Measurements from ENCODE around the gene SH3GL3.

SH3GL3 gene

DNA sequence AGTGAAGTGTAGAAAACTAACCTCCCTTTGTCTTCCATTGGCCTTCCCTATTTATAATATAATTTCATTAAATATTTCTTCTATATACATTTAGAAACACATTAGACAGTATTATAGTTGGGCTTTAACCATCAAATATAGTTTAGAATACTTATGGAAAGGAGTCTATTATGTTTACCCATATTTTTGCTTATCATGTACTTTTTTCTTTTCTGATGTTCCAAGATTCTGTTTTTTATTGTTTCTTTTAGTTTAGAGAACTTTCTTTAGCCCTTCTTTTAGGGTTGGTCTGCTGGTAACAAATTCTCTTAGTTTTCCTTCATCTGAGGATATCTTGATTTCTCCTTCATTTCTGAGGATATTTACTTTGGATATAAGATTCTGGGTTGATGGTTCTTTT, 23.7 kb downstream of the SH3GL3 start:
- no peak for DNase-seq

- DNase-seq, result no peak
These were observed 24.2 kb downstream of the SH3GL3 start for GRCh38 chr15:83471307-83471866.

- DNase-seq, result no peak
These were observed 25.0 kb downstream of the SH3GL3 start for GRCh38 chr15:83472151-83472550.

- no peak for DNase-seq
These were observed 25.7 kb downstream of the SH3GL3 start for GRCh38 chr15:83472797-83473196.

DNA sequence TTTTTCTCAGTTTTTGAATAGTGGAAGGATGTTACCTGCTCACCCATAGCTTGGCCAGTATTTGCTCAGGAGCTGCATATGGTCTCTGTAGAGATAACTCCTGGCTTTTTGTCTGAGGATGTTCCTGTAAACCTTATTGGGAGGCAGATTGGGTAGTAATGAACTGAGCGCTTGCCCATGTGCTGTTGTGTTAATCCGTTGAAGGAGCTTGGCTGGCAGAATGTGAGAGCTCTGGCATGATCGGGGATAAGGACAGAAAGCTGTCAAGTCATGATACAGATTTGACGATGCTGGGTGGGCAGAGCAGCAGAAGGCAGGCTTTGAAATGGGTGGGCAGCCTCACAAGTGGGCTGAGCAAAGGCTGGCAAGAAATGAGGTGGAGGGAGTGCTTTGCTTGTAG, 27.4 kb downstream of the SH3GL3 start:
- DNase-seq, result no peak

DNA sequence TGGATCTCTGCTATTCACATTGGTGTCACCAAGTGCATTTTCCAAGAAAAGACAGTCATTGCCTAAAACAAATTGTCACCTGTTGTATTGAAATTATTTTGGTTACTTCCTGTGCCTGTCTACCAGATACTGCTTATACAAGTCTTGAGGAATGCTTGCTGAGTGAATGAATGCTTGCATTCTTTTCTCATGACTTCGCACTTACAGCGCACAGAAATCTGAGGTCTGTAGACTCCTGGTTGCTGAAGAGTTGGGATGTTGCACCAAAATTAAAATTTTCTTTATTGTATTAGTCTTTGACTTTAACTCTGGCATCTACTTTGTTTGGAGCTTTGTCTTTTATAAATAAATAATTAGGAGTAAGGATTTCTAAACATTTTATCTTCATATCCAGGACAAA, 28.4 kb downstream of the SH3GL3 start:
- no peak for DNase-seq

GRCh38 chr15:83476066-83476465, 28.9 kb downstream of the SH3GL3 start:
- no peak for DNase-seq

GRCh38 chr15:83476708-83477107, 29.6 kb downstream of the SH3GL3 start:
- DNase-seq, result no peak

GRCh38 chr15:83477172-83477807, 30.1 kb downstream of the SH3GL3 start:
- no peak for DNase-seq

GRCh38 chr15:83477808-83478537, 30.8 kb downstream of the SH3GL3 start:
- DNase-seq, result no peak

- no peak for DNase-seq
These were observed 36.5 kb downstream of the SH3GL3 start for GRCh38 chr15:83483612-83484011.

DNA sequence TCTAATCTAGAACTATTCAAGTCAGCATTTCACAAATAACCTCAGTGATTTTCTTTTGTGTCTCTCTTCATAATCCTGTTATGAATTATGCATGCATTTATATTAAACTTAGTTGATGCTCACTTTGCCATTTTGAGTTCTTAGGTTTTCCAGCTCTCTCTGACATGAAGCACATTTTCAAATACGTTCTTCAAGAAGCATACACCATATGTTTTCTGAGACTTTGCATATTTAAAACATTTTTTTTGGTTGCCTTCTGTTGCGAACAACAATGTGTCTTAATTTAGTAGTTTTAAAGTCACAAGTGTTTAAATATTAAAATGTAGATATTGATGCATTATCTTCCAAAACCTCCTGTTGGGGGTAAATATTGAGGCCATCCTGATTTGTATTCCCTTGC, 37.5 kb downstream of the SH3GL3 start:
- no peak for DNase-seq

- no peak for DNase-seq
These were observed 39.2 kb downstream of the SH3GL3 start for GRCh38 chr15:83486363-83486762.

GRCh38 chr15:83487519-83487918, 40.4 kb downstream of the SH3GL3 start:
- DNase-seq, result no peak

DNA sequence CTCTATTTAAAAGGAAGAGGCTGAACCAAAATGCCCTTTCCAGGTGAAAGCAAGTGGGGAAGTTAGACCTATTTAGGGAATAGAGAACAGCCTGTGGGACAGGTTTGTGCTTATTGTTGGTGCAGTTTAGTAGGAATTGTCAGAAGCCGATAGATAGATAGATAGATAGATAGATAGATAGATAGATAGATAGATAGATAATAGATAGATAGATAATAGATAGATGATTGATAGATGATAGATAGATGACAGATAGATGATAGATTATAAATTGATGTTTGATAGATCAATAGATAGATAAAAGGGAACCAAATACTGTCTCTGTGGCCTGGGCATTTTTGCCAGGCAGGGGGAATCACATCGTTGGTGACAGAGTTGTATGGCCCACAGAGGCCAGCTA, 42.5 kb downstream of the SH3GL3 start:
- DNase-seq, result no peak

DNA sequence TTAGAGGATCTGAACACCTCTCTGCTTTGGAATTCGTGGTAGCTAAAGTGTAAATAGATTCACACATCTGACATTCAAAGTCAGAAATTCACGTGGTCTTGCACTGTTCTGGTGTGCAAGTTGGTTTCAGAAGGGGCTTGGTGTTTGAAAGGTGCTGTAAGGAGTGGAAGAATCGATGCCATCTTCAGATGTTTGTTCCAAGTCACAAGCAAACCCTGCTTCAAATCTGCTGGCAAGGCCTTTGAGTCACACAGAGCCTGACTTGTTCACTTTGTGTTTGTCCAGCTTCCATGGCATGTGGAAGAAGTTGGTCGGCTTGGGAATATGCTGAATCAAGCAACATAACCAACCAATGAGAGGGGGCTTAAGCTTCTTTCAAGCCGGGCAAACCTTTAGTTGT, 44.3 kb downstream of the SH3GL3 start:
- DNase-seq, result no peak

- DNase-seq, result no peak
These were observed 49.6 kb downstream of the SH3GL3 start for GRCh38 chr15:83496766-83497165.

GRCh38 chr15:83498374-83498773, 51.2 kb downstream of the SH3GL3 start:
- no peak for DNase-seq

GRCh38 chr15:83498801-83499200, 51.7 kb downstream of the SH3GL3 start:
- no peak for DNase-seq

DNA sequence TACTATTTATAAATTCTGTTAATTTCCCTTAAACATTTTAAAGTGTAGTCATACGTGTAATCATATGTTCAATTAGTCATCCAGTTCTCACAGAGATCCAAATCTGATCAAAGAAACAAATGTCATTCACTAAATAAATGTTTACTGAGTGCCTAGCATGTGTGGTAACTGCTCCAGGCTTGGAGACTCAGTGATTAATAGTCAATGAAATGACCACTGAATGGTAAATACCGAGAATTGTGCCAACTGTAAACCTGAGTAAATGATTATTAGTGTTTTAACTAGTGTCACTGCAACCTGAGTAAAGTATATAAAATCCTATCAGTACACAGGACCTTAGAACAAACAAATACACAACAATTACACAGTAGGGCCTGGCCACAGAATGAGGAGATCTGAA, 52.3 kb downstream of the SH3GL3 start:
- no peak for DNase-seq

GRCh38 chr15:83503595-83504364, 56.6 kb downstream of the SH3GL3 start:
- no peak for DNase-seq

DNA sequence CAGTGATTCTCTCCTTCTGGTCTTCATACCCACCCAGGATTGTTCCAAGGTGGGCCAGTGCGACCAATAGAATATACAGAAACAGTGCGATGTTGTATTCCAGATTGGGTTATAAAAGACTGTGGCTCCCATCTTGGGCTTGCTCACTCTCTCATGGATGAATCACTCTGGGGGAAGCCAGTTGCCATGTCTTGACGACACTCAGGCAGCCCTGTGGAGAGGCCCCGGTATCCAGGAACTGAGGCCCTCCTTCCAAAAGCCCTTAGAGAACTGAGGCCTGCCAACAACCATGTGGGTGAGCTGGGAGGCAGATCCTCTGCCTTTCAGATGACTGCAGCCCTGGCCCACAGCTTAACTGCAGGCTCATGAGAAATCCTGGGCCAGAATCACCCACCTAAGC, 57.2 kb downstream of the SH3GL3 start:
- no peak for DNase-seq

DNA sequence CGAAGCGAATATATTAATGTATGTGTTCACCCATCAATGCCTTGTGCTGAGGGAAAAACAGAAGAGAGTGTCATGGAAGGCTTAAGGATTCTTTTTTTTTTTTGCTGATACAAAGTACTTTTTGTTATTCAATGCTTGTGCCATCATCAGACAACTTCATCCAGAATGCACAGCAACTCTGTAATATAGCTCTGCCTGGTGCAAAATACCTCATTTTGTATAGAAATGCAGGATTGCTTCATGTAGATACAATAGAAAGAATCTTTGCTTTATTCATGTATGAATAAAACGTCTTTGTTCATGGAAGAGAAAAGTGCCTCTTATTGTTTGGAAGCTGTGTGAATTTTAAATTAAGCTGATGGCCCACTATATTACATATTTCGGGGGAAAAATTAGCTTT, 62.9 kb downstream of the SH3GL3 start:
- DNase-seq, result no peak

DNA sequence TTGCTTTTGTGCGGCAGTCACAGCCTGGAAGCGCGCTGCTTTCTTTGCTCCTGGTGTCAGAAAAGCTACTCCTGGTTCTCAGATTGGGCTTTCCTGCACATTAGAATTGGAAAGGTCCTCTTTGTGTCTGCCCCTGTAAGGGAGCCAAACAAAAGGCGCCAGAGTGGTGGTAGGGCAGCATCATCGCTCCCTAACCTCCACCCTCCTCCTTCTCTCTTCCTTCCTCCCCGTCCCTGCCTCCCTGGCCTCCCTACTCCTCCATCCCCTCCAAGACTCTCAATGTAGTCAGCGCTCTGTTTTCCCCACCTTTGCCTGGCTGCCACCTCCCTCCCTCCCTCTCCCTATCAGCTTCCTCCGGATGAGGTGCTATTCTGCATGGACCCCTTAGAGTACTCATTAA, 65.3 kb downstream of the SH3GL3 start:
- no peak for DNase-seq

Measured in activated CD8-positive, alpha-beta memory T cell treated with anti-CD3 and anti-CD28 coated beads, Interleukin-2, amount 50 U/mL, for 48 hours (primary cell).